K562 (cell line): ENCODE measurements around the gene KLRC3. TPM values are rescaled to one million over a fixed set of nuclear protein-coding genes. Genes with fewer than 3 reads are reported as not detected.
A peak's percentile ranks its signal among the peaks of the same experiment; 100 is the strongest.

Experiments used
- ATAC-seq: fragments of 200-7000 bp; cut with Tn5 transposase; 3 replicates; pipeline ENCODE4 v1.9.1; 2020; ENCODE audit warnings: moderate library complexity
- BruUV-seq: library from RNA; stranded (reverse); fragments of 400-500 nt; replicated peaks from 2 replicates; lab custom pipeline; 2021; lab: Mats Ljungman, UMichigan
- CTCF ChIA-PET: fragments of 300-600 bp; formaldehyde crosslinking; extraction: SDS; loops from one replicate; lab custom pipeline; 2021; ENCODE audit warnings: low intra/inter-chr PET ratio; lab: Yijun Ruan, JAX
- POLR2A ChIA-PET: fragments of 300-600, 350-650 bp; sonication (Branson Sonifier 250); formaldehyde crosslinking; extraction: SDS; loops from one replicate; lab custom pipeline; 2021; ENCODE audit warnings: antibody characterized with exemption, inconsistent platforms; lab: Yijun Ruan, JAX
- DNase-seq, 4 experiments: peaks; one replicate each; pipeline versions ENCODE4 v3.0.0 to v3.0.0-alpha.2; 2011 to 2018; ENCODE audit warnings: low spot score in 3 of 4, mixed read lengths in 3 of 4; ENCODE audit errors: extremely low read depth in 1 of 4
- FAIRE-seq: peaks from 2 replicates; lab custom pipeline; 2011; peaks lifted over from hg19 to GRCh38; lab: Jason Lieb, UNC
- H2AFZ ChIP-seq: 2 replicates; pipeline ENCODE4 v1.6.0; 2011; ENCODE audit warnings: low read depth, low read length, control low read depth, inconsistent platforms
- H3K27ac ChIP-seq: fragments of 200-600 bp; 3 replicates; pipeline ENCODE4 v1.8.0; 2011; ENCODE audit warnings: low read depth, mild to moderate bottlenecking, control low read depth, inconsistent platforms, low read length, moderate library complexity, mixed read lengths; ENCODE audit errors: extremely low read depth
- H3K27me3 ChIP-seq, 2 experiments: fragments of 300-600 bp in 1 of 2; 2 replicates in 1 of 2; 3 replicates in 1 of 2; pipeline versions ENCODE4 v1.6.0 to v1.8.0; 2011; ENCODE audit warnings: inconsistent platforms in 2 of 2, low read length in 2 of 2, mild to moderate bottlenecking in 1 of 2, mixed read lengths in 1 of 2, moderate library complexity in 1 of 2; ENCODE audit not compliant: control insufficient read depth in 2 of 2, insufficient read depth in 2 of 2
- H3K36me3 ChIP-seq: fragments of 300-600 bp; 3 replicates; pipeline ENCODE4 v1.8.0; 2011; ENCODE audit warnings: mild to moderate bottlenecking, low read length, inconsistent platforms; ENCODE audit not compliant: control insufficient read depth, insufficient read depth
- H3K4me1 ChIP-seq, 2 experiments: fragments of 200-600 bp in 1 of 2; replicated peaks in 1 of 2; 2 replicates in 1 of 2; 3 replicates in 1 of 2; pipeline versions ENCODE4 v1.5.1 to v1.8.0; 2011; ENCODE audit warnings: inconsistent platforms in 2 of 2, low read length in 2 of 2, mild to moderate bottlenecking in 1 of 2, mixed read lengths in 1 of 2, moderate library complexity in 1 of 2; ENCODE audit not compliant: control insufficient read depth in 2 of 2, insufficient read depth in 2 of 2
- H3K4me2 ChIP-seq: 2 replicates; pipeline ENCODE4 v1.6.1; 2011; ENCODE audit warnings: low read length, control low read depth, inconsistent platforms, mixed read lengths; ENCODE audit not compliant: insufficient read depth
- H3K4me3 ChIP-seq: fragments of 200-600 bp; sonication (generic), shearing (Covaris generic); 2 replicates; pipeline ENCODE4 v1.5.1; 2016; ENCODE audit warnings: control low read depth, inconsistent platforms
- H3K79me2 ChIP-seq: fragments of 200-600 bp; 3 replicates; pipeline ENCODE4 v1.8.0; 2011; ENCODE audit warnings: low read length, inconsistent platforms; ENCODE audit not compliant: control insufficient read depth, insufficient read depth
- H3K9ac ChIP-seq, 2 experiments: 2 replicates each; pipeline versions ENCODE4 v1.6.0 to v1.6.1; 2011; ENCODE audit warnings: low read depth in 2 of 2, low read length in 2 of 2, control low read depth in 1 of 2, inconsistent platforms in 1 of 2, mild to moderate bottlenecking in 1 of 2, mixed read lengths in 1 of 2; ENCODE audit not compliant: insufficient read depth in 1 of 2
- H3K9me1 ChIP-seq: one replicate; pipeline ENCODE4 v1.6.0; 2011; ENCODE audit warnings: inconsistent platforms, mild to moderate bottlenecking, low read length, moderate library complexity; ENCODE audit not compliant: control insufficient read depth, insufficient read depth
- H3K9me3 ChIP-seq: replicated peaks from 2 replicates; pipeline ENCODE4 v1.5.1; 2011; ENCODE audit warnings: low read depth, low read length, inconsistent platforms; ENCODE audit not compliant: control insufficient read depth, insufficient read depth
- H4K20me1 ChIP-seq: replicated peaks from 2 replicates; pipeline ENCODE4 v1.6.1; 2011; ENCODE audit warnings: low read length, inconsistent platforms, mixed read lengths; ENCODE audit not compliant: control insufficient read depth, insufficient read depth
- ELF4 ChIP-seq: fragments of 450-650 bp; formaldehyde crosslinking; IDR thresholded peaks from 2 replicates; pipeline ENCODE4 v1.4.0; 2022; ENCODE audit warnings: missing genetic modification characterization
- HNRNPUL1 ChIP-seq: fragments of 200-400 bp; formaldehyde crosslinking; IDR thresholded peaks from 2 replicates; pipeline ENCODE4 v1.6.1; 2017; ENCODE audit warnings: low read length
- PATZ1 ChIP-seq: fragments of 250-450 bp; sonication (Bioruptor Pico); IDR thresholded peaks from 2 replicates; pipeline ENCODE4 v1.5.0; 2020; ENCODE audit warnings: mild to moderate bottlenecking, borderline replicate concordance
- TRIM28 ChIP-seq: fragments of 450-650 bp; IDR thresholded peaks from 2 replicates; pipeline ENCODE4 v1.6.1; 2017
- WGBS: fragments of 100-300 bp; shearing (Covaris generic); methylation state at CpG from one replicate; pipeline ENCODE4 v1.1.6; 2016; ENCODE audit warnings: low coverage, mixed read lengths; ENCODE audit not compliant: insufficient coverage; ENCODE audit errors: missing lambda C conversion rate; 5-methylcytosine and 5-hydroxymethylcytosine counted together
- in situ Hi-C: fragments of 300-500 bp; cut with MboI; formaldehyde crosslinking; loops from 4 replicates; pipeline ENCODE4 v1.15.0; 2018; ENCODE audit warnings: inconsistent platforms, mixed read lengths
- intact Hi-C: fragments of 100-400 bp; cut with micrococcal nuclease; formaldehyde crosslinking; loops from 2 replicates; pipeline ENCODE4 v1.14.2; 2022
- polyA plus RNA-seq, 8 experiments: library from polyadenylated mRNA; depleted of rRNA in 4 of 8; stranded (reverse) in 5 of 8; unstranded in 3 of 8; fragments of >200 nt; fragmentation: Nextera tagmentation in 2 of 8; fragmentation: Illumina TruSeq in 1 of 8; extraction: Ambion mirVana in 2 of 8; extraction: Trizol in 1 of 8; gene quantifications; 2 replicates each; pipeline versions ENCODE4 v1.2.1 to v1.2.3, GENCODE V29; 2011 to 2014; ENCODE audit warnings: inconsistent platforms in 1 of 8, missing spikeins in 1 of 8
- total RNA-seq, 7 experiments: library from RNA; depleted of rRNA in 6 of 7; stranded (reverse); fragments of >200 nt in 6 of 7; fragmentation: Illumina TruSeq in 2 of 7; extraction: Trizol in 2 of 7; gene quantifications; 2 replicates each; pipeline versions ENCODE4 v1.2.1 to v1.2.3, GENCODE V29; 2011 to 2021; ENCODE audit warnings: low replicate concordance in 1 of 7
- TF ChIP-seq, protein P1 (sequence below): fragments of 450-650 bp; IDR thresholded peaks from 2 replicates; pipeline ENCODE4 v1.6.1; 2018; ENCODE audit warnings: mild to moderate bottlenecking, low read depth; ENCODE audit not compliant: partially characterized antibody

Gene KLRC3
- total and polyA plus RNA-seq, 9 of the 15 experiments (the other 6 are each of a cell fraction or from before 2014, with no cell fraction given), result 0.09 to 0.32 (median 0.18) TPM; not detected in 5

DNA sequence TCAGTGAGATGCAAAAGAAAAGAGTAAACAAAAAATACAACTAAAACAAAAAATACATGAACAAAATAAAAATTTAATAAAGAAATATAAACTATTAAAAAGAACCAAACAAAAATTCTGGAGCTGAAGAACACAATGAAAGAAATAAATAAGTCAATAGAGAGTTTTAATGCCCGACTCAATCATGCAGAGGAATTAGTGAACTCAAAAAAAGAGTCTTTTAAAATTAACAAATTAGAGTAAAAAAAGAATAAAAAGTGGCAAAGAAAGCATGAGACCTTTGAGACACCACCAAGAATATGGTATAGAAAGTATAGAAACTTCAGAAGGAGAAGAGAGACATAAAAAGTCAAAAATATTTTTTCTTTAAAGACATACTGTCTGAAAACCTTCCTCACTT lies 35.4 kb upstream of the KLRC3 start:
- Histone ChIP-seq H3K27me3 (no peaks in the 10 kb centered on the region), H3K9me3 (no peaks in the 10 kb centered on the region; the same call in 1 of the 2 replicates), H3K27ac (no peak overlapping the region), H3K4me3 (no peak overlapping the region), H3K36me3 (no peaks in the 10 kb centered on the region), H3K4me1 (no peaks in the 10 kb centered on the region), H2AFZ (no peak overlapping the region), H3K79me2 (no peaks in the 10 kb centered on the region), H3K9me1 (no peaks in the 10 kb centered on the region), H4K20me1 (no peaks in the 10 kb centered on the region), H3K9ac (no peak overlapping the region), H3K4me2 (no peak overlapping the region)
- POLR2A ChIA-PET, result no interaction called here
- DNase-seq (no peak), ATAC-seq (no peak), FAIRE-seq (no peak)
- CTCF ChIA-PET, result no interaction called here
- WGBS, result 0% methylated on average over 1 of the region's 1 CpG
- in situ Hi-C loops (loop anchor here (5.0 kb wide), 1 partner anchor 48 kb away; the partner anchor contains the start of gene KLRC4), intact Hi-C loops (no loop called here)
- peak; percentile 55; the same call in 1 of the 2 replicates for TF ChIP-seq TRIM28
- no peak for TF ChIP-seq HNRNPUL1
- no peak for TF ChIP-seq PATZ1 (CRISPR knock-in tag)
- TF ChIP-seq, protein P1, sequence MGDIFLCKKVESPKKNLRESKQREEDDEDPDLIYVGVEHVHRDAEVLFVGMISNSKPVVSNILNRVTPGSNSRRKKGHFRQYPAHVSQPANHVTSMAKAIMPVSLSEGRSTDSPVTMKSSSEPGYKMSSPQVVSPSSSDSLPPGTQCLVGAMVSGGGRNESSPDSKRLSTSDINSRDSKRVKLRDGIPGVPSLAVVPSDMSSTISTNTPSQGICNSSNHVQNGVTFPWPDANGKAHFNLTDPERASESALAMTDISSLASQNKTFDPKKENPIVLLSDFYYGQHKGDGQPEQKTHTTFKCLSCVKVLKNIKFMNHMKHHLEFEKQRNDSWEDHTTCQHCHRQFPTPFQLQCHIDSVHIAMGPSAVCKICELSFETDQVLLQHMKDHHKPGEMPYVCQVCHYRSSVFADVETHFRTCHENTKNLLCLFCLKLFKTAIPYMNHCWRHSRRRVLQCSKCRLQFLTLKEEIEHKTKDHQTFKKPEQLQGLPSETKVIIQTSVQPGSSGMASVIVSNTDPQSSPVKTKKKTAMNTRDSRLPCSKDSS, result peak; percentile 18
- no peak for TF ChIP-seq ELF4
- no TSS peak for BruUV-seq
